Sigmoid colon (tissue), 4 donors: ENCODE data around the gene GSTM5.

ENCODE experiments used
- CTCF ChIP-seq, 4 experiments: fragments of 450-650 bp in 3 of 4; fragments of 200-600 bp in 1 of 4; IDR thresholded peaks; one replicate each; pipeline ENCODE4 v1.5.1; 2016 to 2019; ENCODE audit warnings: antibody characterized with exemption in 4 of 4, mild to moderate bottlenecking in 3 of 4, moderate library complexity in 2 of 4
- EP300 ChIP-seq, 4 donors: sonication (generic); formaldehyde crosslinking; IDR thresholded peaks; one replicate each; pipeline ENCODE4 v1.6.1; 2017; ENCODE audit warnings: antibody characterized with exemption in 4 of 4
- POLR2A ChIP-seq, 2 donors: fragments of 450-650 bp; IDR thresholded peaks; one replicate each; pipeline ENCODE4 v1.6.1; 2016; ENCODE audit warnings: antibody characterized with exemption in 2 of 2, mild to moderate bottlenecking in 2 of 2, moderate library complexity in 2 of 2
- POLR2AphosphoS5 ChIP-seq, 4 donors: sonication (generic); formaldehyde crosslinking; IDR thresholded peaks; one replicate each; pipeline ENCODE4 v1.6.1; 2017; ENCODE audit warnings: antibody characterized with exemption in 4 of 4

- TF ChIP-seq CTCF (IDR thresholded peaks at IDR 0.05) (no peak), POLR2A (IDR thresholded peaks at IDR 0.05) (no peak), EP300 (IDR thresholded peaks at IDR 0.05) (no peak), POLR2AphosphoS5 (IDR thresholded peaks at IDR 0.05) (no peak)
Measured at GRCh38 chr1:109724933-109725332, 12.9 kb downstream of the GSTM5 start.
